ENCODE data around the gene BTG1. TPM values are rescaled to one million over a fixed set of nuclear protein-coding genes. Genes with fewer than 3 reads are reported as not detected.

BTG1 gene
- total and polyA plus RNA-seq, 7 donors, result 41.0 to 82.3 (median 54.8) TPM

GRCh38 chr12:92191061-92191460 is 45.4 kb upstream of the BTG1 start:
- H3K27ac ChIP-seq, result no peak overlapping the region
- TF ChIP-seq CTCF (IDR thresholded peaks at IDR 0.05), result no peak
- no peak for TF ChIP-seq POLR2AphosphoS5 (IDR thresholded peaks at IDR 0.05)
- TF ChIP-seq POLR2A (IDR thresholded peaks at IDR 0.05), result no peak
- TF ChIP-seq EP300 (IDR thresholded peaks at IDR 0.05), result no peak
- H3K27me3 ChIP-seq, result no peaks in the 10 kb centered on the region
- H3K4me3 ChIP-seq, result no peak overlapping the region
- no peaks in the 10 kb centered on the region for H3K9me3 ChIP-seq
- 85 to 87% methylated on average over 3 of the region's 3 CpGs for WGBS, 2 donors
- H3K4me1 ChIP-seq, result no peaks in the 10 kb centered on the region
- intact Hi-C loops (cut with DNase I), result no loop called here
- no peaks in the 10 kb centered on the region for H3K36me3 ChIP-seq
- no peak for DNase-seq

DNA sequence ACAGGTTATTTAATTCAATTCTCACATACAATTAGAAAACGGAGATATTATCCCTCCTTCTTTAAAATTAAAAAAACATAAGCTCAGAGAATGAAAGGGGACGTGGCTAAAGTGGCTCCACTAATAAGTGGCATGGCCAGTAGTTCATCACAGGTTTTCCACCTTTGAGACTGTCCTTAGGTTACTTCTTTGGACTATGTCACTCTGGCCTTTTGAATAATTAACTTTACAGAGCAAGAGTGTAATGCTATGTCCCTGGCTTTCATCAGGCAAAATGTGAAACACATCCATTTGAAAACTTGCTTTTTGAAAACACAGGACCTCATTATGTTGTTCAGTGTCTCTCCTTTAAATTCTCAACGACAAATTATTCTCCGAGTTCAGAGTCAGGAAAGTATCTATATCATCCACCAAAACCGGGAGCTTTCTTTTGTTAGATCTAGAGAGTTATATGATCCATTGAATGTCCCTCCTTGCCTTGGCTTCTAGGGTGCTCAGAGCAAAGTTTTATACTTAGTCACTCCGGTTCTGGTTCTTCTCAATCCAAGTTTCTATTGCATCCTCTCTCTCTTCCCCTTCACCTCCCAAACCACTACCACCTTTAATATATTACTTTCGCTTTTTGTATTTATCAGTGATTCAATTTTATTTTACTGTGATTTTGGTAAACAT is 43.0 kb upstream of the BTG1 start:
- Histone ChIP-seq H3K9me3 (peaks cover 0 to 3% (median 1%) of the 10 kb centered on the region in 4 donors), H3K4me3 (no peak overlapping the region), H3K27me3 (no peaks in the 10 kb centered on the region), H3K36me3 (no peaks in the 10 kb centered on the region), H3K27ac (no peak overlapping the region), H3K4me1 (no peaks in the 10 kb centered on the region)
- TF ChIP-seq POLR2AphosphoS5 (IDR thresholded peaks at IDR 0.05) (no peak), POLR2A (IDR thresholded peaks at IDR 0.05) (no peak), CTCF (IDR thresholded peaks at IDR 0.05) (no peak), EP300 (IDR thresholded peaks at IDR 0.05) (no peak)
- intact Hi-C loops (cut with DNase I), result no loop called here
- DNase-seq, result no peak
- WGBS, 2 donors, result 79 to 94% methylated on average over 7 of the region's 7 CpGs

DNA sequence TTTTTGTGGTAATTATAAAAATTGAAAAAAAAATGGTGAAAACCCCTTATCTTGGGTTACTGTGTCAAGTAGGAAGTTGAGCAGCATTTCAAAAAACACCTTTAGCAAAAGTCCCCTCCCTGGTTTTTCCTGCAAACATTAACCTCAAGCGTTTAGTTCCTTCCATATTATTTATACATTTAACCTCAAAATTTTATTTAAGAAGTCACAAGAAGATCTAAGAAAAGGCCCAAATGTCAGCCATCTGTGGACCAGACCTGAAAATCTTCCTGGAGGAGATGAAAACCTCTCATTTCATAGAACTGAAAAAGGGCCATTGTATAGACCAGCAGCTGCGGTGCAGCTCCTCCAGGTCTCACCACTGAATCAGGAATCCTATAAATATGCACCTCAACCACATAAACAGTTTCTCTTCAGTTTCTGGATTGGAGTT is 40.4 kb upstream of the BTG1 start:
- intact Hi-C loops (cut with DNase I), result no loop called here
- 37 to 84% methylated on average over 2 of the region's 2 CpGs for WGBS, 2 donors
- Histone ChIP-seq H3K27me3 (no peaks in the 10 kb centered on the region), H3K4me3 (no peak overlapping the region), H3K36me3 (no peaks in the 10 kb centered on the region), H3K9me3 (peaks cover 0 to 3% (median 1%) of the 10 kb centered on the region in 4 donors), H3K4me1 (no peaks in the 10 kb centered on the region), H3K27ac (no peak overlapping the region)
- TF ChIP-seq EP300 (IDR thresholded peaks at IDR 0.05) (no peak), POLR2A (IDR thresholded peaks at IDR 0.05) (no peak), CTCF (IDR thresholded peaks at IDR 0.05) (no peak), POLR2AphosphoS5 (IDR thresholded peaks at IDR 0.05) (no peak)
- no peak for DNase-seq

DNA sequence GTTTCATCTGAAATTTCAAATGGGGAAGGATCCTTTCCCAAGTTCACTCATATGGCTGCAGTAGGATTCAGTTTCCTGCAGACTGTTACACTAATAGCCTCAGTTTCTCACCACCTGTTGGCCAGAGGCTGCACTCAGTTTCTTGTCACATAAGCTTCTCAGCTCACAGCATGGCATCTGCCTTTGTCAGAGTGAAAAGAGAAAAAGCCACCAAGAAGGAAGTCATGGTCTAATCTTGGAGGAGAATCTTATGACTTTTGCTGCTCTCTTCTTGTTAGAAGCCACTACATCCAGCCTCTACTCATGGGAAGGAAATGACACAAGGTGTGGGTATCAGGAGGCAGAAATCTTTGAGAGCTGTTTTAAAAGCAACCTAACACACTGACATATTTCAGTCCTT is 39.4 kb upstream of the BTG1 start:
- intact Hi-C loops (cut with DNase I), result no loop called here
- Histone ChIP-seq H3K27ac (no peak overlapping the region), H3K4me1 (no peaks in the 10 kb centered on the region), H3K36me3 (no peaks in the 10 kb centered on the region), H3K27me3 (no peaks in the 10 kb centered on the region), H3K9me3 (peaks cover 0 to 3% (median 1%) of the 10 kb centered on the region in 4 donors), H3K4me3 (no peak overlapping the region)
- TF ChIP-seq POLR2AphosphoS5 (IDR thresholded peaks at IDR 0.05) (no peak), POLR2A (IDR thresholded peaks at IDR 0.05) (no peak), EP300 (IDR thresholded peaks at IDR 0.05) (no peak), CTCF (IDR thresholded peaks at IDR 0.05) (no peak)
- no peak for DNase-seq

- DNase-seq, result no peak
- TF ChIP-seq CTCF (IDR thresholded peaks at IDR 0.05), result no peak
- TF ChIP-seq POLR2A (IDR thresholded peaks at IDR 0.05), result no peak
- no peak for TF ChIP-seq POLR2AphosphoS5 (IDR thresholded peaks at IDR 0.05)
- TF ChIP-seq EP300 (IDR thresholded peaks at IDR 0.05), result no peak
- H3K27me3 ChIP-seq, result no peaks in the 10 kb centered on the region
- no peaks in the 10 kb centered on the region for H3K36me3 ChIP-seq
- no peak overlapping the region for H3K4me3 ChIP-seq
- 17 to 71% methylated on average over 2 of the region's 2 CpGs for WGBS, 2 donors
- H3K27ac ChIP-seq, result no peak overlapping the region
- H3K4me1 ChIP-seq, result no peaks in the 10 kb centered on the region
- intact Hi-C loops (cut with DNase I), result no loop called here
- H3K9me3 ChIP-seq, result peaks cover 0 to 3% (median 1%) of the 10 kb centered on the region in 4 donors
These were observed 37.9 kb upstream of the BTG1 start for GRCh38 chr12:92183575-92183974.

Data from sigmoid colon (tissue), 7 donors.